Gastrocnemius medialis (tissue), 4 donors: ENCODE measurements around the gene P2RX4. TPM values are rescaled to one million over a fixed set of nuclear protein-coding genes. Genes with fewer than 3 reads are reported as not detected.
"Not testable (repeated sequence)": the region's sequence is repeated elsewhere in the genome, so short reads cannot be mapped to it uniquely, and the experiment has no call there.

Source experiments
- ATAC-seq, 2 donors: fragments of 150-250 bp; one replicate each; pipeline ENCODE4 v1.9.1; 2016
- DNase-seq, 2 donors: peaks; one replicate each; pipeline ENCODE4 v3.0.0-alpha.2; 2019
- H3K27ac ChIP-seq, 4 donors: fragments of 200-600 bp; sonication (generic); 1 replicate in 1 of 4; 2 replicates in 3 of 4; pipeline ENCODE4 v1.5.1; 2016 to 2018; ENCODE audit warnings: mild to moderate bottlenecking in 2 of 4, moderate library complexity in 1 of 4
- H3K27me3 ChIP-seq, 3 donors: fragments of 200-600 bp; sonication (generic) in 2 of 3; 1 replicate in 1 of 3; 2 replicates in 2 of 3; pipeline versions ENCODE4 v1.5.1 to v1.6.0; 2016 to 2019; ENCODE audit warnings: mild to moderate bottlenecking in 1 of 3, moderate library complexity in 1 of 3
- H3K36me3 ChIP-seq, 2 donors: fragments of 200-600 bp; sonication (generic) in 1 of 2; one replicate each; pipeline ENCODE4 v1.5.1; 2017 to 2018
- H3K4me1 ChIP-seq, 2 donors: fragments of 200-600 bp; sonication (generic) in 1 of 2; one replicate each; pipeline ENCODE4 v1.5.1; 2016 to 2017; ENCODE audit warnings: mild to moderate bottlenecking in 2 of 2
- H3K4me3 ChIP-seq, 4 donors: fragments of 200-600 bp; sonication (generic) in 3 of 4; 1 replicate in 1 of 4; 2 replicates in 3 of 4; pipeline ENCODE4 v1.5.1; 2016 to 2019; ENCODE audit warnings: mild to moderate bottlenecking in 2 of 4
- H3K9me3 ChIP-seq, 3 donors: fragments of 200-600 bp; sonication (generic) in 2 of 3; 1 replicate in 1 of 3; 2 replicates in 2 of 3; pipeline ENCODE4 v1.5.1; 2016 to 2019
- CTCF ChIP-seq, 5 experiments: fragments of 450-650 bp in 3 of 5; fragments of 200-600 bp in 2 of 5; sonication (generic) in 2 of 5; IDR thresholded peaks in 4 of 5; conservative IDR thresholded peaks in 1 of 5; 1 replicate in 4 of 5; 2 replicates in 1 of 5; pipeline ENCODE4 v1.5.1; 2016 to 2019; ENCODE audit warnings: antibody characterized with exemption in 5 of 5, mild to moderate bottlenecking in 3 of 5, moderate library complexity in 3 of 5
- POLR2A ChIP-seq, 2 donors: fragments of 450-650 bp; IDR thresholded peaks; one replicate each; pipeline ENCODE4 v1.6.1; 2017; ENCODE audit warnings: antibody characterized with exemption in 2 of 2, mild to moderate bottlenecking in 2 of 2, moderate library complexity in 2 of 2
- in situ Hi-C, 4 donors: fragments of 200-750 bp; cut with MboI; loops; one replicate each; pipeline versions ENCODE4 v1.15.0 to v1.8.0; 2017; ENCODE audit warnings: low sequenced_read_pairs in 4 of 4
- intact Hi-C: fragments of 100-400 bp; cut with DNase I; formaldehyde crosslinking; loops from one replicate; pipeline ENCODE4 v1.15.1; 2023; ENCODE audit warnings: low total_unique reads
- total RNA-seq, 4 donors: library from RNA; depleted of rRNA; stranded (reverse); fragments of >200 nt; gene quantifications; one replicate each; pipeline versions ENCODE4 v1.1.0 to v1.2.3, GENCODE V29; 2016

P2RX4 gene
- total RNA-seq, 4 donors from 2014 or later: 3.9 to 7.9 (median 6.1) TPM

- H3K36me3 ChIP-seq: no peaks in the 10 kb centered on the region
- in situ Hi-C loops (no loop called here), intact Hi-C loops (no loop called here)
- ATAC-seq (no peak), DNase-seq (no peak)
- no peaks in the 10 kb centered on the region for H3K27me3 ChIP-seq
- no peaks in the 10 kb centered on the region for H3K4me1 ChIP-seq
- H3K4me3 ChIP-seq: no peak overlapping the region
- no peaks in the 10 kb centered on the region for H3K9me3 ChIP-seq
- no peak for TF ChIP-seq CTCF (IDR thresholded peaks at IDR 0.05 in 4 of 5, conservative IDR thresholded peaks at IDR 0.05 in 1 of 5)
- no peak for TF ChIP-seq POLR2A (IDR thresholded peaks at IDR 0.05)
- H3K27ac ChIP-seq: no peak overlapping the region
Observed at GRCh38 chr12:121228919-121229665, 19.2 kb downstream of the P2RX4 start.

- H3K36me3 ChIP-seq, in situ Hi-C loops, intact Hi-C loops: not testable (repeated sequence)
Observed at GRCh38 chr12:121229826-121230537, 20.1 kb downstream of the P2RX4 start.

GRCh38 chr12:121230538-121230907 is 20.6 kb downstream of the P2RX4 start:
- in situ Hi-C loops: no loop called here
- DNase-seq (no peak), ATAC-seq (no peak)
- Histone ChIP-seq H3K27ac (no peak overlapping the region), H3K4me3 (no peak overlapping the region), H3K36me3 (no peaks in the 10 kb centered on the region), H3K27me3 (no peaks in the 10 kb centered on the region), H3K4me1 (no peaks in the 10 kb centered on the region), H3K9me3 (no peaks in the 10 kb centered on the region)
- intact Hi-C loops: no loop called here
- TF ChIP-seq POLR2A (IDR thresholded peaks at IDR 0.05) (no peak), CTCF (IDR thresholded peaks at IDR 0.05 in 4 of 5, conservative IDR thresholded peaks at IDR 0.05 in 1 of 5) (no peak)

More at GRCh38 chr12:121229826-121230537, 20.1 kb downstream of the P2RX4 start:
- H3K27ac ChIP-seq, H3K4me1 ChIP-seq, H3K4me3 ChIP-seq, H3K27me3 ChIP-seq, H3K9me3 ChIP-seq: not testable (repeated sequence)
- ATAC-seq: peak; percentile 60 to 72
- peak; percentile 45 to 77 (median 60) for TF ChIP-seq CTCF (IDR thresholded peaks at IDR 0.05 in 4 of 5, conservative IDR thresholded peaks at IDR 0.05 in 1 of 5)
- DNase-seq: peak in 1 of 2 donors; percentile 36

- H3K4me3 ChIP-seq: no peak overlapping the region
- H3K27ac ChIP-seq: no peak overlapping the region
- DNase-seq (no peak), ATAC-seq (no peak)
- intact Hi-C loops (no loop called here), in situ Hi-C loops (no loop called here)
- H3K36me3 ChIP-seq: peaks cover 0 to 5% of the 10 kb centered on the region in 2 donors
- no peaks in the 10 kb centered on the region for H3K4me1 ChIP-seq
- TF ChIP-seq POLR2A (IDR thresholded peaks at IDR 0.05): no peak
- TF ChIP-seq CTCF (IDR thresholded peaks at IDR 0.05 in 4 of 5, conservative IDR thresholded peaks at IDR 0.05 in 1 of 5): no peak
- no peaks in the 10 kb centered on the region for H3K27me3 ChIP-seq
- no peaks in the 10 kb centered on the region for H3K9me3 ChIP-seq
Observed at GRCh38 chr12:121232163-121232562, 22.2 kb downstream of the P2RX4 start.
